NCI-H2081 treated with DMSO at 0.1 percent for 48 hours (cell line): ENCODE results near the gene HIRA.
A peak's percentile ranks its signal among the peaks of the same experiment; 100 is the strongest.
"Not testable (repeated sequence)": the region's sequence is repeated elsewhere in the genome, so short reads cannot be mapped to it uniquely, and the experiment has no call there.

Source experiments
- DNase-seq: peaks from one replicate; lab custom pipeline; 2025; lab: John Stamatoyannopoulos, UW

The HIRA gene

GRCh38 chr22:19323420-19323819 lies 108.1 kb downstream of the HIRA start:
- not testable (repeated sequence) for DNase-seq

GRCh38 chr22:19321757-19322156 lies 109.8 kb downstream of the HIRA start:
- no peak for DNase-seq

DNA sequence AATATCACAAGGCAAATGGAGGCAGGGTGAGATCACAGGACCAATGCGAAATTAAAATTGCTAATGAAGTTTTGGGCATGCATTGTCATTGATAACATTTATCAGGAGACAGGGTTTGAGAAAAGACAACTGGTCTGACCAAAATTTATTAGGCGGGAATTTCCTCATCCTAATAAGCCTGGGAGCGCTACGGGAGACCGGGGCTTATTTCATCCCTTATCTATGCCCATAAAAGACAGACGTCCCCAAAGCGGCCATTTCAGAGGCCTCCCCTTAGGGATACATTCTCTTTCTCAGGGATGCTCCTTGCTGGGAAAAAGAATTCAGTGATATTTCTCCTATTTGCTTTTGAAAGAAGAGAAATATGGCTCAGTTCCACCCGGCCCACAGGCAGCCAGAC lies 111.4 kb downstream of the HIRA start:
- not testable (repeated sequence) for DNase-seq

DNA sequence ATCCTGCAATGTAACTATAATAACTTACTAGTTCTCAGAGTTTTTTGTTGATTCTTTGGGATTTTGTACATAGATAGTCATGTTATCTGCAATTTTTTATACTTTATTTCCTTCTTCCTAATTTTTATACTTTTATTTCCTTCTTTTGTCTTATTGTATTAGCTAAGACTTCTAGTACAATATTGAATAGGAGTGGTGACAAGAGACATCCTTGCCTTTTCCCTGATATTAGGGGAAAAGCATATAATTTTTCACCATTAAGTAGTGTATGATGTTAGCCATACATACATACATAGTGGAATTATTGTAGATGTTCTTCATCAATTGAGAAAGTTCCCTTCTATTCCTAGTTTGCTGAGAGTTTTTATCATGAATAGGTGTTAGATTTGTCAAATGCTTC lies 112.3 kb downstream of the HIRA start:
- DNase-seq: no peak

- no peak for DNase-seq
Observed at GRCh38 chr22:19317865-19318264, 113.7 kb downstream of the HIRA start.

DNA sequence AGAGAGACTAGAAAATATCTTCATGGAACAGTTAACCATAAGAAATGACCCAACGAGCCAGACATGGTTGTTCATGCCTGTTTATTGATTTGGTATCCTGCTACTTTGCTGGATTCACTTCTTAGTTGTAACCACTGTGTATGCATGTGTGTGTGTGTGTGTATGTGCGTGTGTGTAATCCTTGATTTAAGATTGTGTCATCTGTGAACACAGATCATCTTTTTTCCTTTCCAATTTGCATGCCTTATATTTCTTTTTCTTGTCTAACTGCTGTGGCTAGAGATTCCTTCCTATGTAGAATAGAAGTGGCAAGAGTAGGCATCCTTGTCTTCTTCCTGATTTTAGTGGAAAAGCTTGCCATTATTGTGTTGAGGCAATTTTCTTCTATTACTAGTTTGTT lies 123.7 kb downstream of the HIRA start:
- no peak for DNase-seq

DNA sequence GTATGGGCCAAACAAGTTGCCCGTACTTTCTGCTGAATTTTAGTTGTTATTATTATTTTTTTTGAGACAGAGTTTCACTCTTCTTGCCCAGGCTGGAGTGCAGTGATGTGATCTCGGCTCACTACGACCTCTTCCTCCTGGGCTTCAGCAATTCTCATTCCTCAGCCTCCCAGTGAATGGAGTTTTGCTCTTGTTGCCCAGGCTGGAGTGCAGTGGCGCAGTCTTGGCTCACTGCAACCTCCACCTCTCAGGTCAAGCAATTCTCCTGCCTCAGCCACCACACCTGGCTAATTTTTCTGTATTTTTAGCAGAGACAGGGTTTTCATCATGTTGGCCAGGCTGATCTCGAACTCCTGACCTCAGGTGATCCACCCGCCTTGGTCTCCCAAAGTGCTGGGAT lies 125.0 kb downstream of the HIRA start:
- DNase-seq: not testable (repeated sequence)

DNA sequence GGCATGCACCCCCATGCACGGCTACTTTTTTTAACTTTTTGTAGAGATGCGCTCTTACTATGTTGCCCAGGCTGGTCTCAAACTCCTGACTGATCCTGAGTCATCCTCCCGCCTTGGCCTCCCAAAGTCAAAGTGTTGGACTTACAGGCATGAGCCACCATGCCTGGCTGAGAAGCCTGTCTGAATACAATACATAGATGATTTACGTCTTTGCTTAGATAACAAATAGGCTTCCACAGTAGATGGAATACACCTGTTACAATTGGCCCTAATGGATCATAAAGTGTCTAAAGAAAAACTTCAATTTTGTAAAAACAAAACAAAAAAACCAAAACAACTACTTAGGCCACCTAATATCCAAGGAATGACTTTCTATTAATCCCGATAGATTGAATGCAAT lies 127.0 kb downstream of the HIRA start:
- DNase-seq: no peak

GRCh38 chr22:19303785-19304184 lies 127.7 kb downstream of the HIRA start:
- no peak for DNase-seq

DNA sequence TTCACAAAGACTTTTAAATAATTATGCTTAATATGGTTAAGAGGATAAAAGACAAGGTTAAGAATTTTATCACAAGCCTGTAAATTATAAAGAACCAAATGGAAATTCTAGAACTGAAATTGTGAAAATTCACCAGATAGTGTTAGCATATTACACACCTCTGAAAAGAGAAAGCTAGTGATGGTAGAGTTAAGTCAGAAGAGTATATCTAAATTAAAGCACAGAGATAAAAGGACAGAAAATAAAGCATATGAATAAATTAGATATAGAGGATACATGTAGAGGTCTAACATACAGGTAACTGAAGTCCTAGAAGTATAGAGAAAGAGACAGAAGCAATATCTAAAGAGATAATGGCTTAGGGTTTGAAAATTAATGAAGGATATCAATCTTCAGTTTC lies 135.8 kb downstream of the HIRA start:
- DNase-seq: no peak

- no peak for DNase-seq
Observed at GRCh38 chr22:19292458-19293230, 138.9 kb downstream of the HIRA start.

GRCh38 chr22:19291580-19292457 lies 139.7 kb downstream of the HIRA start, which contains the start of gene CLTCL1:
TSS of gene CLTCL1 (minus strand) at chr22:19291719. CDS start at chr22:19291641, 78 bp downstream.
- no peak for DNase-seq

GRCh38 chr22:19291218-19291579 lies 140.3 kb downstream of the HIRA start:
- no peak for DNase-seq

DNA sequence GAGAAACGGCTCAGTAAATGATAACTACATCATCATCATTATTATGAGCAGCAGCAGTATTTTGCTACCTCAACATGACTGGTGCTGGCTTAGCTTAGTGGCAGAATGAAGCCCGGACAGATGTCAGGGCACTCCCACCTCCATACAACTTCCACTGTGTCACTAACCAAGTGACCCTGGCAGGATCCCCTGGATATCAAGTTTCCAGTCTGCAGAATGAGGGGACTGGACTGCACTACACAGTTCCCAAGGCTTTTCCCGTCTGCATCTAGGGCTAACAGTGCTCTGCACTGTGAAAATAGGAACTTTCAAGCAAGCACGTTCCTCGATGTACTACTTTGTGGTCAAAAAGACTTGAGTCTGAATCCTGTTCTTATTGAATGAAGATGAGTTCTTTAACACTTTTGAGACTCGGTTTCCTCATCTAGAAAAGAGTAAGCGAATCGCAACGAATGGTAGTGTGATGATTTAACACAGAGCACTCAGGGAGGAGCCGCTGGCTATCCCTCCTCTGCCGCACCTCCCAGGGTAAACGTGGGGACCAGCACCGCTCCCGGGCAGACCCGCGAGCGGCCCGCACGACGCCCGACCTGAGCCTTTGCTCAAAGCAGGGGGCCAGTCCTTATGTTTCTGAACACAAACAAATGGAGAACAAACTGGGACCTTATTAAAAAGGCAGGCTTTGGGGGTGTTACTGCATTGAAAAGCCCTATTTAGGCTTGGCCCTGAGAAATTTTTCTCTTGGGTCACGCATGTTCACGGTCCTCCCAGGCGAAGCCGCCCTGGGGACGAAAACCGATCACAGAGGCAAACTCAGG lies 140.9 kb downstream of the HIRA start:
- DNase-seq: no peak

GRCh38 chr22:19289475-19290161 lies 141.9 kb downstream of the HIRA start:
- no peak for DNase-seq

- no peak for DNase-seq
Observed at GRCh38 chr22:19287889-19288288, 143.6 kb downstream of the HIRA start.

DNA sequence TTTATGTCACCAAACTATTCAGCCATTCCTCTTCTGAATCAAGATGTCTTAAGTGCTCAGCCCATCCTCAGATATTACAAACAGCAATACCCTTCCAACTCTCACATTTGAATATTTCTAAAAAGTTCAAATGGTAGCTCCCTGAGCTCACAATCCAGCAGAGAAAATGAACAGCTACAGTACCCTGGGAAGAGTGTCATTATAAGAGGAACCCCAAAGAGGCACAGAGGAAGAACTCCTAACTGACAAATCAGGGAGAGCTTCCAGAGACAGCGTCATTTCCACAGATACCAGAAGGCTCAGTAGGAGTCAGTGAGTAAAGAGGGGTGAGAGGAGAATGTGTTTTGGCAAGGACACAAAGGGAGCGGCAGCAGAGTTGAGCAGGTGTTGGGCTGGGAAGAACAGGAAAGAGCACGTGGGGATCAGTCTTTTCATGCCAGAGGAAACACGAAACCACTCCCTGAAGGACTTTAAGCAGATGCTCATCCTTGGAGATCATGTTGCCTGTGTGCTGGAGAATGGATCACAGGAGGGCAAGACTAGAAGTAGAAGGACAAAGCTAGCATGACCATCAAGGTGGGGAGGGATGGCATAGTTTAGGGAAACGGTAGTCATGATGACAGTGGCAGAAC lies 144.3 kb downstream of the HIRA start:
- peak; percentile 70 for DNase-seq

DNA sequence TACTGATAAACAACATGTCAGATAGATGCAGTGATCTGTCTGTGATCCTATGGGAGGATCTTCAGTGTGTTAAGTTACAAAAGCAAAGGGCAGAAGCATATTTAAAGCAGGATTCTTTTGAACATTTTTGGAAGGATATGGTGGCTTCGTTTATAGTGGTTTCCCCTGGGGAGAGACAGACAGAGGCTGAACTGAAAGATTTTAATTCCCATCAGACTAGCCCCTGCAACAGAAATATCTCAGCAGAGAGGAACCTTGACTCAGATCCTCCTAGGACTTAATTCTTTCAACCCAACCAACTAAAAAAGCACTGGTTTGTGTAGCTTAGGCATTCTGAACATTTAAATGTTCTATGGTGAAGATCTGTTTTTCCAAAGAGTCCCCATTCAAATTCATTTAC lies 145.7 kb downstream of the HIRA start:
- DNase-seq: no peak
